ENCODE data around the gene SPATS2L. TPM values are rescaled to one million over a fixed set of nuclear protein-coding genes. Genes with fewer than 3 reads are reported as not detected.
A peak's percentile ranks its signal among the peaks of the same experiment; 100 is the strongest.

Gene SPATS2L
- total RNA-seq, 1 donor from 2014 or later, result 29.1 TPM

DNA sequence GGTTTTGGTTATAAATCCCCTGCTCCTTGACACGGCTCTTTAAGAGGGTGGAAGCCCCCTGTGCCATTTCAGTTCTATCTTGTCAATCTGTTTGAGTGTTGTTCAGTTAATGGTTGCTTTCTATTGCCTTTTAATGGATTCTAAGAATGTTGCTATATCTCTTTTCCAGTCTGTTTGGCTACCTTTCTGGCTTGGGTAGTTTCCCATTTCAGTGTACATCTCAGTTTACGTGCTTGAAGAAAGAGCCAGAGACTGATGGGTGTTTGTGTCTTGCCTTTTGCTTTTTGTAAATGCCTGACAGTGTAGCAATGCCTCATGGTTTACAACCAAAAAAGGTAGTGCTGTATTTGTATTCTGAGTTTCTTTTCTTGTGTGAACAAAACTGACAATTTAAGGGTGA is 45.3 kb downstream of the SPATS2L start:
- DNase-seq (ENCODE audit: low spot score), result no peak
- Histone ChIP-seq H3K4me3 (no peak overlapping the region), H3K36me3 (no peaks in the 10 kb centered on the region), H3K79me2 (ENCODE audit: low read depth) (peaks cover 6% of the 10 kb centered on the region), H4K20me1 (ENCODE audit: low read depth) (no peaks in the 10 kb centered on the region), H3K9ac (no peak overlapping the region), H3K4me2 (peak overlapping the region; percentile 73), H3K27me3 (no peaks in the 10 kb centered on the region), H2AFZ (replicated peaks) (no peak overlapping the region), H3K4me1 (peaks cover 39% of the 10 kb centered on the region), H3K9me3 (ENCODE audit: low read depth) (no peaks in the 10 kb centered on the region), H3F3A (ENCODE audit: low read depth) (peaks cover 21% of the 10 kb centered on the region), H3K27ac (no peak overlapping the region)
- no peak overlapping the region for H3K4me3 Mint-ChIP-seq
- H3K27me3 Mint-ChIP-seq (ENCODE audit: insufficient read depth, low read depth), result peaks cover 2% of the 10 kb centered on the region
- peaks cover 12% of the 10 kb centered on the region for H3K36me3 Mint-ChIP-seq
- H3K27ac Mint-ChIP-seq, result peak overlapping the region; percentile 16
- TF ChIP-seq EZH2 (IDR thresholded peaks at IDR 0.05) (no peak), CTCF (IDR thresholded peaks at IDR 0.05) (no peak), EZH2phosphoT487 (IDR thresholded peaks at IDR 0.05) (no peak)
- peaks cover 56% of the 10 kb centered on the region for H3K4me1 Mint-ChIP-seq
- no peaks in the 10 kb centered on the region for H3K9me3 Mint-ChIP-seq

GRCh38 chr2:200352636-200353035 is 46.1 kb downstream of the SPATS2L start:
- Histone ChIP-seq H3K4me3 (no peak overlapping the region), H3K27me3 (no peaks in the 10 kb centered on the region), H3K79me2 (ENCODE audit: low read depth) (peaks cover 6% of the 10 kb centered on the region), H3K27ac (peak overlapping the region; percentile 15), H3K36me3 (no peaks in the 10 kb centered on the region), H3K9ac (no peak overlapping the region), H3K4me1 (peaks cover 47% of the 10 kb centered on the region), H4K20me1 (ENCODE audit: low read depth) (no peaks in the 10 kb centered on the region), H2AFZ (replicated peaks) (no peak overlapping the region), H3K4me2 (peak overlapping the region; percentile 73), H3F3A (ENCODE audit: low read depth) (peaks cover 21% of the 10 kb centered on the region), H3K9me3 (ENCODE audit: low read depth) (no peaks in the 10 kb centered on the region)
- DNase-seq (ENCODE audit: low spot score), result peak; percentile 49
- Mint-ChIP-seq H3K36me3 (peaks cover 7% of the 10 kb centered on the region), H3K4me1 (peaks cover 59% of the 10 kb centered on the region), H3K9me3 (no peaks in the 10 kb centered on the region), H3K27me3 (ENCODE audit: insufficient read depth, low read depth) (peaks cover 2% of the 10 kb centered on the region), H3K27ac (peak overlapping the region; percentile 54), H3K4me3 (peak overlapping the region; percentile 21)
- TF ChIP-seq EZH2phosphoT487 (IDR thresholded peaks at IDR 0.05) (no peak), CTCF (IDR thresholded peaks at IDR 0.05) (no peak), EZH2 (IDR thresholded peaks at IDR 0.05) (no peak)

- peaks cover 2% of the 10 kb centered on the region for H3K27me3 Mint-ChIP-seq (ENCODE audit: insufficient read depth, low read depth)
- H3K9me3 Mint-ChIP-seq, result no peaks in the 10 kb centered on the region
- peaks cover 51% of the 10 kb centered on the region for H3K4me1 ChIP-seq
- no peaks in the 10 kb centered on the region for H3K36me3 ChIP-seq
- no peaks in the 10 kb centered on the region for H4K20me1 ChIP-seq (ENCODE audit: low read depth)
- H3K4me2 ChIP-seq, result peak overlapping the region; percentile 73
- peak overlapping the region; percentile 81 for H3K27ac Mint-ChIP-seq
- no peak overlapping the region for H2AFZ ChIP-seq (replicated peaks)
- DNase-seq (ENCODE audit: low spot score), result no peak
- TF ChIP-seq EZH2 (IDR thresholded peaks at IDR 0.05) (no peak), CTCF (IDR thresholded peaks at IDR 0.05) (no peak), EZH2phosphoT487 (IDR thresholded peaks at IDR 0.05) (no peak)
- no peak overlapping the region for H3K4me3 ChIP-seq
- H3K4me1 Mint-ChIP-seq, result peaks cover 60% of the 10 kb centered on the region
- peaks cover 6% of the 10 kb centered on the region for H3K79me2 ChIP-seq (ENCODE audit: low read depth)
- no peaks in the 10 kb centered on the region for H3K27me3 ChIP-seq
- H3K4me3 Mint-ChIP-seq, result no peak overlapping the region
- no peaks in the 10 kb centered on the region for H3K9me3 ChIP-seq (ENCODE audit: low read depth)
- peaks cover 21% of the 10 kb centered on the region for H3F3A ChIP-seq (ENCODE audit: low read depth)
- peaks cover 7% of the 10 kb centered on the region for H3K36me3 Mint-ChIP-seq
- H3K27ac ChIP-seq, result peak overlapping the region; percentile 15
- H3K9ac ChIP-seq, result no peak overlapping the region
These were observed 46.6 kb downstream of the SPATS2L start for GRCh38 chr2:200353120-200353519.
